ENCODE data around the gene RAPGEF1.

- TF ChIP-seq EZH2 (IDR thresholded peaks at IDR 0.05; ENCODE audit: insufficient read depth, poor library complexity, severe bottlenecking) (no peak), EZH2phosphoT487 (IDR thresholded peaks at IDR 0.05; ENCODE audit: insufficient read depth, low read depth) (no peak)
Measured at GRCh38 chr9:131585375-131585774, 154.5 kb downstream of the RAPGEF1 start.
